GM12875 (cell line): Measurements from ENCODE around the gene INPP5A.

ENCODE experiments used
- H3K4me3 ChIP-seq: one replicate; pipeline ENCODE4 v1.5.1; 2011; ENCODE audit warnings: low read depth, low read length, control low read depth
- TF ChIP-seq, protein P1 (sequence below): IDR thresholded peaks from 2 replicates; pipeline ENCODE4 v1.5.1; 2011; ENCODE audit warnings: low read depth, mild to moderate bottlenecking, control low read depth, inconsistent platforms, low read length, moderate library complexity, borderline replicate concordance; ENCODE audit not compliant: insufficient read depth

Gene INPP5A

DNA sequence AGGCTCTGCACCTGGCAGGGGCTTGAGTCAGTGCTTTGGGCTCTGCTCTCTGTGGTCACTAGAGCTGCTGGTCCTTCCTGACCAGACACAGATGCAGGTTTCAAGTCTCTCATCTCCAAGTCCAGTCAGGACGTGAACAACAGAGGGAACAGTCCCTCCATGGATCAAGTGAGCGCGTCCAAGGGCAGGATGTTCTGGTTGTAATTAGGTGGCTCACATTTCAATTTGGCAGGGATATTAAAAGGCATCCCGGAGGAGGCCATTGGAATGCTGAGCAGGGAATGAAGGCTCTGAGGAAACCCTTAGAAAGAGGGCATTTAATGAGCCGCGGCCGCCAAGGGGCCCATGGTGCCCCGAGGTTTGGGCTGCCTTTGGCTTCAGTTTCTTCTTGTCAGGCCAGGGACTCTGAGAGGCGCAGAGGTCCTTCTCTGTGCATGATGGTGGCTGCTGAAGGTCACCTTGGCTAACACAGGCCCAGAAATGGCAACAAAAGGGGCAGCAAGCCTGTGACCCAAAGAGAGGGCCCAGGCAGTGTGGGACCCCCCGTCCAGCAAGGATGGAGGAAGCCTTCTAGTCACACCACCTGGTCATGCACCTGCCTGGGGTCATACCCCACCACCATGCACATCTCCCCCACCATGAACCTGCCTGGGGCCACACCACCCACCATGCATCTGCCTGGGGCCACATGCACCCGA is 30.7 kb upstream of the INPP5A start:
- TF ChIP-seq, protein P1, sequence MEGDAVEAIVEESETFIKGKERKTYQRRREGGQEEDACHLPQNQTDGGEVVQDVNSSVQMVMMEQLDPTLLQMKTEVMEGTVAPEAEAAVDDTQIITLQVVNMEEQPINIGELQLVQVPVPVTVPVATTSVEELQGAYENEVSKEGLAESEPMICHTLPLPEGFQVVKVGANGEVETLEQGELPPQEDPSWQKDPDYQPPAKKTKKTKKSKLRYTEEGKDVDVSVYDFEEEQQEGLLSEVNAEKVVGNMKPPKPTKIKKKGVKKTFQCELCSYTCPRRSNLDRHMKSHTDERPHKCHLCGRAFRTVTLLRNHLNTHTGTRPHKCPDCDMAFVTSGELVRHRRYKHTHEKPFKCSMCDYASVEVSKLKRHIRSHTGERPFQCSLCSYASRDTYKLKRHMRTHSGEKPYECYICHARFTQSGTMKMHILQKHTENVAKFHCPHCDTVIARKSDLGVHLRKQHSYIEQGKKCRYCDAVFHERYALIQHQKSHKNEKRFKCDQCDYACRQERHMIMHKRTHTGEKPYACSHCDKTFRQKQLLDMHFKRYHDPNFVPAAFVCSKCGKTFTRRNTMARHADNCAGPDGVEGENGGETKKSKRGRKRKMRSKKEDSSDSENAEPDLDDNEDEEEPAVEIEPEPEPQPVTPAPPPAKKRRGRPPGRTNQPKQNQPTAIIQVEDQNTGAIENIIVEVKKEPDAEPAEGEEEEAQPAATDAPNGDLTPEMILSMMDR: no peak
- H3K4me3 ChIP-seq: no peak overlapping the region

DNA sequence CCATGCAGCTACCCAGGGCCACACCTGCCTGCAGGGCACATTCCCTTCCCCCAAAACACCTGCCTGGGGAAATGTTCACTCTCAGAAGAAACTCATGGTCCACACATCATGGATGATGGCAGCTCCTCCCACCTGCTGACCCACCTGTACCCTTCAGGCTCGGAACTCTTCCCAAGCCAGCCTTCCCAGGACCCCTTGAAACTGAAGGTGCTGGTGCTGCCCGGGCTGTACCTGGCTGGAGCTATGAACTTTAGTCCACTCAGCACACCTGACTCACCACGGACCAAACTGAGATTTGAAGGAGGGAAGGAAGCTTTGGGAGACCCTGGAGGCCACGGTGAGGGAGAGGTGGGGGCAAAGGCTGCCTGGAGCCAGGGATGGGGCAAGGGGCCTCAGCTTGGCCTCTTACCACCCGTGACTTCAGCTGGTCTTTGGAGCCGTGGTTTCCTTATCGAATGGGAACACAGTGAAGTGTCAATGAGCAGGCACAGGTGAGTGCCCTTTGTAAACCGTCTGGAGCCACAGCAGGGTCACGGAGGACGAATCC is 30.1 kb upstream of the INPP5A start:
- TF ChIP-seq, protein P1: no peak
- H3K4me3 ChIP-seq: no peak overlapping the region

DNA sequence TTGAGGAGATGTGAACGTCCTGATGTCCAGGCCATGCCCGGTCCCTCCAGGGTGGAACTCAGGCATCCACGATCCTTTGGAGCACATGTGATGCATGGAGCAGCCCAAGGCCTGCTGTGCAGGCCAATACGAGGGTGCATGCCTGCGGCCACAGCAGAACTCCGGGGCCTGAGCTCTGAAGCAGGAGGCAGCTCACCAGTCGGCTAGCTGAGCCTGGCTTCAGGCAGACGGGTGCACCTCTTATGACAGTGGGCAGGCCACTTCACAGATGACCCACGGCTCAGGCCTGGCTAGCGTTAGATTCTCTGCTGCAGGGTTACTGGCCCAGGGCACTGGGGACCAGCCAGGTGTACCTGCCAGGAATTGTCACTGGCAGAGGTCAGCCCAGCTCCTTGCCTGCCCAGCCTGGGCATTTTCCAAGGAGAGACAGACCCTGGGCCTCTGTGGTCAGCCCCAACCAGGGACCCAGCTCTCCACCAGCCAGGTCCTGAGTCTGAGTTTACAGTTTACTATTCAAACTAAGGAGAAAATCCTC is 29.6 kb upstream of the INPP5A start:
- no peak overlapping the region for H3K4me3 ChIP-seq
- TF ChIP-seq, protein P1: no peak

DNA sequence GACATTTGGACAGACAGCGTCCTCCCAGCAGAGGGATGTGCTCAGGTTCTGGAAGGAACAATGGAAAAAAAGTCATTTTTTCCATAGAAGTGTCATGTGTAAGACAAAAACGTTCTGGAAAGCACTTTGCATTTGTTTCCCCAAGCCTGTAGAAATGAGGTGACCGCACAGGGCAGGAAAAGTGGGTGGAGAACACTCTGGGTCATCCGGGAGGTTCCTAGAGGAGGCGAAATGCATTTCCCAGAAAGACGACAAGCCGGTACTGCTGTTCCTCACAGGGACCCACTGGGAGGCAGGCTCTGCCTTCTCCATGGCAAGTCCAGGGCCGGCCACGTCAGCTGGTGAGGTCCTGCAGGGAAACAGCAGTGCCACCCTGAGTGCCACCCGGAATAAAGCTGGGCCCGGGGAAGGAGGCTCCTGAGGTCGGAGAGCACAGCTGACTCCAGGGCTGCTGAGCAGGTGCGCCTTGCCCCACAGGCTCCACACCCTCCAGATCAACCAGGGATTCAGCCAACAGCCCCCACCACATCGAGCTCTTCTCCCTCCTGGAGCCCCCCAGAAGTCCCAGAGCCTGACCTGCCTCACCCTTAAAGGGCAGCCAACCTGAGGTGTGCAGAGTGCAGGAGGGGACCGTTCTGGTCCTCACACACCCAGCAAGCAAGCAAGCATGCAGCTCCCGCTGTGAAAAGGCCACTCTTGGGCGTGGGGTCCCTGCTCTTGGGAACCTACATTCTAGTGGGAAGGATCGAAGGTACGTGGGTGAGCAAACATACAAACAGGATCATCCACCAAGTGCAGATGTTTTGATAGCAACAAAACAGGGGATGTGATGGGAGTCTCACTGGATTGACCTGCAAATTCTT is 28.8 kb upstream of the INPP5A start:
- no peak overlapping the region for H3K4me3 ChIP-seq
- TF ChIP-seq, protein P1: no peak

DNA sequence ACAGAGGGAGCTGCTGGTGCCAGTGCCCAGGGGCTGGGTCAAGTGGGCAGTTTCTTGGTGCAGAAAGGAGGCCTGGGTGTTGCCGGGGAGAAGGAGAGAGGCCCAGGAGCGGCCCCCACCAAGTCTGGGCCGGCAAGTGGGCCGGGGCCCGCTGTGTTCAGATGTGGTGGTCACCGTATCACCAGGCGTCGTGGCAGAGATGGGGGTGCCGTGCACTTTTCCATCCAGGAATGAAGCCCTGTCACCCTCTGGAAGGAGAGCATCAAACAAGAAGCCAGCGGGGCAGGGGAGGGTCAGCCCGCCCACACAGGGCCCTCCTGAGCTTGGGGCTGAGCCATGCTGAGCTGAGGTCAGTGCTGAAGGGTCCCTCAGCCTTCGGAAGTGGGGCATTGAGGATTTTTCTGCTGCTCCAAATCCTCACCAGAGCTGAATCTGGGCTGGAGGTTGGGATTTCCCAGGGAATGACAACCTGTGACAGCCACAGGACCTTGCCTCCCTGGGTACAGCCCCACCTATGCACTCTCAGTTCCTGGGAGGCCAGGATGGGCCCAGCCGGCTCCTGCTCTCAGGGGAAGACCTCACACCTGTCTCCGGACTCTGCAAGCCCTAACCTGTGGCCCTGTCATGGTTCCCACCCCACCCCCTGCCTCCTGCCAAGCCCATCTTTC is 27.9 kb upstream of the INPP5A start:
- no peak overlapping the region for H3K4me3 ChIP-seq
- TF ChIP-seq, protein P1: no peak

DNA sequence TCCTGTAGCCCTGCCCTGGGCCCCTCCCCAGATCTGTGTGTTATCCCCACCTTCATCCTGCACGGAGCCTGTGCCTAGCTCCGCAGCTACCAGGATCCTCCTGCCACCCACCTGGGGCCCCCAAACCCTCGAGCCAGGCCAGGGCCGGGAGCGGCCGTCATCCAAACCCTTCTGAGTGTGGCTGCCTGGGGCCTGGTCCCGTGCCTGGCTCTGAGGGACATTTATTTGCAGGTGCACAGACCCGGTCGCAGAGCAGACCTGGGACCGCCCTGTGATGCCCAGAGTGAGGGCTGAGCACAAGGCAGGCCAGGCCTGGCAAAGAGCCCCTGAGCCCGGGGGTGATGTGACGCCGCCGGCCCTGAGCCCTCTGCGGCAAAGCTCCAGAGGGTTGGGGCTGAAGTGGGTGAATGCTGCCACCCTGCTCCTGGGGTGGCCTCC is 27.4 kb upstream of the INPP5A start:
- no peak overlapping the region for H3K4me3 ChIP-seq
- TF ChIP-seq, protein P1: no peak
